ENCODE measurements around the gene ZMYND12.
"Not testable (repeated sequence)": the region's sequence is repeated elsewhere in the genome, so short reads cannot be mapped to it uniquely, and the experiment has no call there.

ZMYND12 gene

GRCh38 chr1:42456010-42456753 lies at the start of gene ZMYND12, which contains the start of gene PPCS:
ZMYND12 (minus strand) TSS chr1:42456022; CDS start chr1:42455997, 25 bp downstream.
PPCS (plus strand) TSS chr1:42456543; CDS start chr1:42456566, 23 bp downstream.
- DNase-seq (ENCODE audit: low read depth in 2 of 2): peak; percentile 88

GRCh38 chr1:42504535-42505128 lies 48.8 kb upstream of the ZMYND12 start:
- no peak for DNase-seq (ENCODE audit: low read depth in 2 of 2)

GRCh38 chr1:42502031-42502430 lies 46.2 kb upstream of the ZMYND12 start:
- DNase-seq (ENCODE audit: low read depth in 2 of 2): not testable (repeated sequence)

- DNase-seq (ENCODE audit: low read depth in 2 of 2): no peak
Observed at GRCh38 chr1:42490237-42490636, 34.4 kb upstream of the ZMYND12 start.

DNA sequence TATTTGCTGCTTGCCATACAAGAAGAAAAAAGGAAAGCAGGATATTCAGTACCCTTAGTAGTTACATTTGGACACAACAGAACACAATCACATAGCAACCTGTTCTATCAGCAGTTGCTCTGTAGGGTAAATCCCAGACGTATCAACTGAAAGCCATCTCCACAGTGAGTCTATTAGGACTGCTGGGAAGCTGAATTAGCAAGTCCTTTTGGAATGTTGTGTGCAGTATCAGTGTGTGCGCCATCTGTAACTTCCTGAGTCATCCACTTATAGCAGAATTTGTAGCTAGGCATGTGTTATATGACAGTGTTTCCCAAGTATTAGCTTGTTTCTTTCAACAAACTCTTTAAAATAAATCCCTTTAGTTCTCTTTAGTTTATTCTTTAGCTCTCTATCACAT lies 28.6 kb upstream of the ZMYND12 start:
- DNase-seq (ENCODE audit: low read depth in 2 of 2): no peak

DNA sequence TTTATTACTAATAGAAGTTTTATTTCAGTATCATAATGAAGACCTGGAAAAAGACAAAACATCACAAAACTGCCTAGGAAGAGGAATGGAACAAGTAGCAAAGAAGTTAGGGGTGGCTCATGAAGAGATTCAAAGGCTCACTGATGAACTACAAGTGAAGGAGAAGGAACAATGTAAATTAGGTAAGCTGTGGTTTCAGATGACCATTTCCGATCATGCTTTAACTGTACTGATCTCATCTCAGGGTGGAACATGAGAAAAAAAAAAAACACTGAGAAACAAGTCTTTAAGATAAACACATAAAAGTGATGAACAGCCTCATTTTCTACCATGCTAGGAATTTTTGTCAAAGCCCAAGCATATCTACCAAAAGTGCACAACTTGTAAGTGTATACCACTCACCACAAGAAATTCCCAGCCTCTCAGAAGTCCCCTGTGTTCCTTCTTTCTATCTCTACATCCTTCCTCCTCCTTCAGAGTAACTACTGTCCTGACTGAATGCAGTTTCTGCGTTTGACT lies 26.9 kb upstream of the ZMYND12 start:
- no peak for DNase-seq (ENCODE audit: low read depth in 2 of 2)

GRCh38 chr1:42480921-42481320 lies 25.1 kb upstream of the ZMYND12 start:
- no peak for DNase-seq (ENCODE audit: low read depth in 2 of 2)

GRCh38 chr1:42479621-42480020 lies 23.8 kb upstream of the ZMYND12 start:
- no peak for DNase-seq (ENCODE audit: low read depth in 2 of 2)

DNA sequence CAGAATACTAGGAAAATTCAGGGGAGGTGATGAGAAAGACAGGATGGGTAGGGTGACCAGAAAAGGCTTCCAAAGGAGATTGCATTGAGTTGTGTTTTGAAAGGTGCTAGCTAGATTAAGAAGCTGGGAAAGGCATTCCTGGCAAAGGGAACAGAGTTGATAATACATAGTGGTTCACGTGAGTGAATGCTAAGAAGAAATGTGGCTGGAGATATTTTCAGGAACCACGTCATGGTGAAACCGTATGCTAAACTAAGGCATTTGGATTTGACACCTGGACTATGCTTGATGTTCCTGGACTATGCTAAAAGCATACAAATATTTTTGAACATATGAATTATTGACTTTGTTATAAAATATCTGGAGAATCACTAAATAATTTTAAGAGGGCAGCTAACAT lies 22.0 kb upstream of the ZMYND12 start:
- no peak for DNase-seq (ENCODE audit: low read depth in 2 of 2)

- DNase-seq (ENCODE audit: low read depth in 2 of 2): not testable (repeated sequence)
Observed at GRCh38 chr1:42477354-42477753, 21.5 kb upstream of the ZMYND12 start.

DNA sequence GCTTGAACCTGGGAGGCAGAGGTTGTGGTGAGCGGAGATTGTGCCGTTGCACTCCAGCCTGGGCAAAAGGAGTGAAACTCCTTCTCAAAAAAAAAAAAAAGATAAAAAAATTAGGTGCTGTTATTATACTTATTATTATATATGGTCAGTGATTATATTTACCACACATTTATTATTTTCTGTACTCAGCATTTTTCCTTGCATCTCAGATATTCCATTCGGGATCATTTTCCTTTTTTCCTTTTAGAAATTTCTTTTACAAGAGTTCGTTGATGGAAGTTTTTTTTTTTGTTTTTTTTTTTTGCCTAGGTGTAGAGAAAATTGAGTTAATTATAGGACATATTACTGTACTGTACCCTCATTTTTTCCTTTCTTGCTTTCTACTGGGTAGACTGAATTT lies 20.8 kb upstream of the ZMYND12 start:
- DNase-seq (ENCODE audit: low read depth in 2 of 2): no peak

DNA sequence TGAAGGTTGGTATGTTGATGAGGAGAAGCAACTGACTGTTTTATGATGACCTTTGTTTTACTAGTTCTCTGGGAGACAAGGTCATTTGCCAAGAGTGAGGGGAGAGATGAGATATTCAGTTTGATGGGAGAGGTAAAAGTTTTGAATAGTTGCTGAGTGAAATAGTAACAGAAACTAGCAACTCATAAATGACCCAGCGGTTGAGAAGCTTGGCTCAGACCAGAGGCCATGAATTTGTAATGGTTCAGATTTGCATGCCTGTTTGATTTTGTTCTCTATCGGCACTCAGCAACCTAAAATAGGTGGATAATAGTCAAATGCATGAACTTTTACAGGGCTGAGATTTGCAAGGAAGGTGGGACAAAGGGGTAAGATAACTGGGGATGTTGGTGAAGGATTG lies 13.9 kb upstream of the ZMYND12 start:
- no peak for DNase-seq (ENCODE audit: low read depth in 2 of 2)

DNA sequence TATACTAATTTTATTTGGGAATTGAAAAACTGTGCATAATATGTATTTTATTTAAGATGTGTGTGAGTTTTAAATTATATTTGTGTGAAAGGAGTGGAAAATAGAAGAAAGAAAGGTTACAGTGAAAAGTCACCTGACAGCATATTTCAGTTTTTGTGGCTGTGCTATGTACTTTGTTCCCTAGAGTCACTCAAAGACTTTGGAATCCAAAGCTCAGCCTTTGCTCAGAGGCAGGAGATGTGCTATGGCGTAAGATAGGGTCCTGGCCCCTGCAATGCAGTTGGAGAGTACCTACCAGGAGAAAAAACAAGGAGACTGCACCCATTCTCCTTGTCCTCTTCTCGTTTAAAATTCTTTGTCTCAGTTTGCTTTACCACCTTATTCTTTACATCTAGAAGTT lies 10.2 kb upstream of the ZMYND12 start:
- no peak for DNase-seq (ENCODE audit: low read depth in 2 of 2)

- DNase-seq (ENCODE audit: low read depth in 2 of 2): no peak
Observed at GRCh38 chr1:42463921-42464320, 8.1 kb upstream of the ZMYND12 start.

GRCh38 chr1:42462828-42463763 lies 7.3 kb upstream of the ZMYND12 start, which contains the start of gene CCDC30:
CCDC30 (plus strand) TSS chr1:42463286; CDS start chr1:42480552, 17,266 bp downstream.
- DNase-seq (ENCODE audit: low read depth in 2 of 2): peak; percentile 91

GRCh38 chr1:42461196-42461595 lies 5.4 kb upstream of the ZMYND12 start:
- DNase-seq (ENCODE audit: low read depth in 2 of 2): no peak

GRCh38 chr1:42456754-42457089 lies 900 bp upstream of the ZMYND12 start:
- peak in 1 of 2 donors; percentile 38 for DNase-seq (ENCODE audit: low read depth in 2 of 2)

- no peak for DNase-seq (ENCODE audit: low read depth in 2 of 2)
Observed at GRCh38 chr1:42454403-42454802, 1.4 kb downstream of the ZMYND12 start.

DNA sequence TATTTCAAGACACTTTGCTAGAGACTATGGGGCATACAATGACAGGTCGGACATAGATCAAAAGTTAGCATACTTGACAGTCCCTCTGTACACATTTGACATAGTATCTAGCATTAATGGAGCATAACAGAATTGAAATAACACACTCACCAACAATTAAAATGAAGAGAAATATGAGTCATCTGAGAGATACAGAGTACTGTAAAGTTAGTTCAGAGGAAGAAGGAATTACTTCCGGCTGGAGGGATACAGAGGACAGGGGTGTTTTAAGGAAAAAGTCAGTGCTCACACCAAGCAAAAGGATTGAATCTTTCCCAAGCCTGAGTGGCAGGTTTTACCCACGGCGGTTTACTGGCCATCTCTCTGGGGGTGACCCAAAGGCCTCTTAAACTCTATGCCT lies 2.4 kb downstream of the ZMYND12 start:
- DNase-seq (ENCODE audit: low read depth in 2 of 2): no peak

GRCh38 chr1:42450061-42450460 lies 5.8 kb downstream of the ZMYND12 start:
- no peak for DNase-seq (ENCODE audit: low read depth in 2 of 2)

GRCh38 chr1:42449256-42449655 lies 6.6 kb downstream of the ZMYND12 start:
- DNase-seq (ENCODE audit: low read depth in 2 of 2): no peak

GRCh38 chr1:42442662-42443061 lies 13.2 kb downstream of the ZMYND12 start:
- DNase-seq (ENCODE audit: low read depth in 2 of 2): no peak

All from activated CD4-positive, alpha-beta T cell treated with anti-CD3 and anti-CD28 coated beads for 24 hours (primary cell).